H1 (cell line): ENCODE results near the gene PREX1. TPM values are rescaled to one million over a fixed set of nuclear protein-coding genes. Genes with fewer than 3 reads are reported as not detected.

Experiments
- CTCF ChIA-PET: fragments of 300-600 bp; sonication (Branson Sonifier 250); formaldehyde crosslinking; loops from one replicate; lab custom pipeline; 2021; ENCODE audit not compliant: partially characterized antibody; lab: Charles Lee
- POLR2A ChIA-PET: fragments of 300-600 bp; sonication (Branson Sonifier 250); formaldehyde crosslinking; loops from one replicate; lab custom pipeline; 2021; ENCODE audit warnings: inconsistent platforms; ENCODE audit not compliant: partially characterized antibody; lab: Charles Lee
- DNase-seq, 2 experiments: peaks; one replicate each; pipeline versions ENCODE4 v3.0.0 to v3.0.0-alpha.2; 2010 to 2022; ENCODE audit warnings: low spot score in 2 of 2, low read depth in 1 of 2, mixed read lengths in 1 of 2
- FAIRE-seq: peaks from 2 replicates; lab custom pipeline; 2011; peaks lifted over from hg19 to GRCh38; lab: Jason Lieb, UNC
- H2AFZ ChIP-seq: 2 replicates; pipeline ENCODE4 v1.8.1; 2012; ENCODE audit warnings: low read length, inconsistent platforms
- H2AK5ac ChIP-seq: 2 replicates; pipeline ENCODE4 v1.6.1; 2013; ENCODE audit warnings: low read depth, low read length
- H2BK120ac ChIP-seq: replicated peaks from 2 replicates; pipeline ENCODE3; 2013; ENCODE audit warnings: low read depth, low read length, inconsistent platforms
- H2BK12ac ChIP-seq: 2 replicates; pipeline ENCODE4 v1.6.1; 2013; ENCODE audit warnings: low read depth, low read length
- H2BK15ac ChIP-seq: 2 replicates; pipeline ENCODE4 v1.6.1; 2013; ENCODE audit warnings: low read length
- H2BK20ac ChIP-seq: 2 replicates; pipeline ENCODE4 v1.6.1; 2013; ENCODE audit warnings: low read length
- H2BK5ac ChIP-seq: 2 replicates; pipeline ENCODE4 v1.6.1; 2013; ENCODE audit warnings: low read depth, low read length
- H3K14ac ChIP-seq: 2 replicates; pipeline ENCODE4 v1.6.1; 2013; ENCODE audit warnings: inconsistent platforms; ENCODE audit not compliant: insufficient read length
- H3K18ac ChIP-seq: 2 replicates; pipeline ENCODE4 v1.6.1; 2013; ENCODE audit warnings: low read length; ENCODE audit errors: extremely low read depth
- H3K23ac ChIP-seq: 2 replicates; pipeline ENCODE4 v1.6.1; 2013; ENCODE audit warnings: inconsistent platforms; ENCODE audit not compliant: insufficient read length
- H3K23me2 ChIP-seq: 2 replicates; pipeline ENCODE4 v1.6.1; 2013; ENCODE audit warnings: low read depth, low read length
- H3K27ac ChIP-seq: 2 replicates; pipeline ENCODE4 v1.6.1; 2011; ENCODE audit warnings: low read depth, low read length, inconsistent platforms
- H3K27me3 ChIP-seq, 4 experiments: replicated peaks in 1 of 4; 1 replicate in 1 of 4; 2 replicates in 3 of 4; pipeline versions ENCODE4 v1.6.1 to v1.8.1; 2011 to 2013; ENCODE audit warnings: low read length in 3 of 4, mild to moderate bottlenecking in 3 of 4, inconsistent platforms in 2 of 4, mixed read lengths in 2 of 4, moderate library complexity in 1 of 4; ENCODE audit not compliant: control insufficient read depth in 3 of 4, insufficient read depth in 3 of 4; ENCODE audit errors: extremely low read depth in 1 of 4
- H3K36me3 ChIP-seq, 4 experiments: 2 replicates each; pipeline versions ENCODE4 v1.6.1 to v1.8.1; 2011 to 2013; ENCODE audit warnings: mild to moderate bottlenecking in 4 of 4, low read length in 3 of 4, moderate library complexity in 2 of 4, control low read depth in 1 of 4, inconsistent platforms in 1 of 4; ENCODE audit not compliant: insufficient read depth in 4 of 4, control insufficient read depth in 2 of 4
- H3K4ac ChIP-seq: replicated peaks from 2 replicates; pipeline ENCODE3; 2013; ENCODE audit warnings: low read length, low read depth, mixed read lengths, inconsistent platforms; ENCODE audit not compliant: insufficient read length
- H3K4me1 ChIP-seq, 4 experiments: replicated peaks in 1 of 4; 1 replicate in 1 of 4; 2 replicates in 3 of 4; pipeline versions ENCODE4 v1.6.1 to v1.8.1; 2011 to 2013; ENCODE audit warnings: low read length in 3 of 4, inconsistent platforms in 2 of 4, mixed read lengths in 1 of 4; ENCODE audit not compliant: insufficient read depth in 4 of 4, control insufficient read depth in 3 of 4
- H3K4me2 ChIP-seq, 2 experiments: 2 replicates each; pipeline versions ENCODE4 v1.6.1 to v1.8.1; 2011 to 2013; ENCODE audit warnings: low read depth in 2 of 2, low read length in 2 of 2, control low read depth in 1 of 2, inconsistent platforms in 1 of 2, mild to moderate bottlenecking in 1 of 2; ENCODE audit not compliant: insufficient read depth in 1 of 2
- H3K4me3 ChIP-seq, 4 experiments: fragments of 200-600, 300-600 bp in 1 of 4; sonication (generic), shearing (Covaris generic), sonication (Bioruptor Twin) in 1 of 4; 2 replicates each; pipeline versions ENCODE4 v1.5.1 to v1.8.1; 2011 to 2016; ENCODE audit warnings: low read length in 4 of 4, low read depth in 3 of 4, control low read depth in 2 of 4, inconsistent platforms in 2 of 4, mild to moderate bottlenecking in 2 of 4, mixed read lengths in 1 of 4, moderate library complexity in 1 of 4; ENCODE audit not compliant: insufficient read depth in 2 of 4; ENCODE audit errors: extremely low read depth in 1 of 4
- H3K56ac ChIP-seq: replicated peaks from 2 replicates; pipeline ENCODE3; 2013; ENCODE audit warnings: low read depth, mild to moderate bottlenecking, mixed read lengths, low read length, inconsistent platforms; ENCODE audit not compliant: insufficient read length
- H3K79me1 ChIP-seq: 2 replicates; pipeline ENCODE4 v1.6.1; 2013; ENCODE audit warnings: low read depth, low read length, control low read depth
- H3K79me2 ChIP-seq, 2 experiments: 2 replicates each; pipeline versions ENCODE4 v1.6.1 to v1.8.1; 2012 to 2013; ENCODE audit warnings: low read length in 2 of 2, mild to moderate bottlenecking in 2 of 2, inconsistent platforms in 1 of 2; ENCODE audit not compliant: insufficient read depth in 2 of 2, control insufficient read depth in 1 of 2
- H3K9ac ChIP-seq, 4 experiments: replicated peaks in 1 of 4; 1 replicate in 1 of 4; 2 replicates in 3 of 4; pipeline versions ENCODE4 v1.6.1 to v1.8.1; 2011 to 2013; ENCODE audit warnings: low read depth in 3 of 4, low read length in 3 of 4, control low read depth in 2 of 4, mild to moderate bottlenecking in 2 of 4, moderate library complexity in 2 of 4, inconsistent platforms in 1 of 4; ENCODE audit errors: extremely low read depth in 1 of 4
- H3K9me3 ChIP-seq, 2 experiments: 2 replicates each; pipeline versions ENCODE4 v1.6.1 to v1.8.1; 2012 to 2013; ENCODE audit warnings: mild to moderate bottlenecking in 2 of 2, moderate library complexity in 2 of 2, control low read depth in 1 of 2, inconsistent platforms in 1 of 2, low read depth in 1 of 2, low read length in 1 of 2, mixed read lengths in 1 of 2; ENCODE audit not compliant: insufficient read depth in 2 of 2
- H4K20me1 ChIP-seq, 2 experiments: replicated peaks in 1 of 2; 2 replicates each; pipeline versions ENCODE3 to v1.8.1; 2011 to 2013; ENCODE audit warnings: inconsistent platforms in 2 of 2, low read length in 2 of 2, mild to moderate bottlenecking in 1 of 2; ENCODE audit not compliant: insufficient read depth in 2 of 2, control insufficient read depth in 1 of 2
- H4K5ac ChIP-seq: 2 replicates; pipeline ENCODE4 v1.6.1; 2013; ENCODE audit warnings: low read length, low read depth, mixed read lengths, inconsistent platforms; ENCODE audit not compliant: insufficient read length
- H4K8ac ChIP-seq: 2 replicates; pipeline ENCODE4 v1.8.0; 2013; ENCODE audit warnings: mild to moderate bottlenecking, moderate library complexity, low read length, inconsistent platforms; ENCODE audit not compliant: insufficient read depth; ENCODE audit errors: extremely low read depth
- H4K91ac ChIP-seq: replicated peaks from 2 replicates; pipeline ENCODE3; 2013; ENCODE audit warnings: low read length, mixed read lengths, inconsistent platforms; ENCODE audit not compliant: insufficient read length
- ATF2 ChIP-seq: IDR thresholded peaks from 2 replicates; pipeline ENCODE4 v1.6.1; 2012; ENCODE audit warnings: low read length, inconsistent platforms
- BRCA1 ChIP-seq: IDR thresholded peaks from 2 replicates; pipeline ENCODE4 v1.6.1; 2012; ENCODE audit warnings: low read depth, low read length, improper control_type of control experiment
- CBX5 ChIP-seq: fragments of 300-800, 300-1000 bp; sonication (generic); IDR thresholded peaks from 2 replicates; pipeline ENCODE4 v1.7.1; 2016; ENCODE audit warnings: antibody characterized with exemption, low read length, low read depth
- EZH2 ChIP-seq: fragments of 200-600 bp; sonication (generic); IDR thresholded peaks from 2 replicates; pipeline ENCODE4 v1.7.1; 2012; ENCODE audit warnings: low read depth, mild to moderate bottlenecking, moderate library complexity, low read length, inconsistent platforms; ENCODE audit not compliant: severe bottlenecking
- HDAC6 ChIP-seq: IDR thresholded peaks from one replicate; pipeline ENCODE4 v1.7.1; 2012; ENCODE audit warnings: low read depth, mild to moderate bottlenecking, inconsistent platforms, low read length, moderate library complexity
- JUN ChIP-seq: IDR thresholded peaks from 2 replicates; pipeline ENCODE4 v1.6.1; 2011; ENCODE audit warnings: low read depth, mild to moderate bottlenecking, improper control_type of control experiment, low read length
- JUND ChIP-seq: IDR thresholded peaks from 2 replicates; pipeline ENCODE4 v1.6.1; 2011; ENCODE audit warnings: mild to moderate bottlenecking, improper control_type of control experiment, low read length
- MAFK ChIP-seq: IDR thresholded peaks from 2 replicates; pipeline ENCODE4 v1.6.1; 2012; ENCODE audit warnings: low read depth, mild to moderate bottlenecking, improper control_type of control experiment, low read length
- RNF2 ChIP-seq: fragments of 200-900, 300-1000 bp; sonication (generic); IDR thresholded peaks from 2 replicates; pipeline ENCODE4 v1.7.1; 2016; ENCODE audit warnings: borderline replicate concordance, low read depth, mild to moderate bottlenecking, antibody characterized with exemption, low read length; ENCODE audit not compliant: poor library complexity, severe bottlenecking; ENCODE audit errors: missing control alignments
- SAP30 ChIP-seq: fragments of 300-600 bp; sonication (generic); IDR thresholded peaks from 2 replicates; pipeline ENCODE4 v1.7.1; 2012; ENCODE audit warnings: low read length, moderate library complexity, mild to moderate bottlenecking, inconsistent platforms; ENCODE audit not compliant: insufficient read depth, insufficient replicate concordance
- TCF12 ChIP-seq: IDR thresholded peaks from 2 replicates; pipeline ENCODE4 v1.6.1; 2011; ENCODE audit warnings: low read depth, mild to moderate bottlenecking, low read length
- ZNF274 ChIP-seq: IDR thresholded peaks from 2 replicates; pipeline ENCODE4 v1.7.0; 2012; ENCODE audit warnings: low read length, borderline replicate concordance; ENCODE audit errors: extremely low read depth
- WGBS, 2 experiments: shearing (Covaris generic) in 1 of 2; methylation state at CpG; one replicate each; pipeline versions ENCODE4 v1.1.6 to v1.1.7; 2013 to 2015; ENCODE audit warnings: low lambda C conversion rate in 2 of 2, mixed read lengths in 2 of 2, inconsistent platforms in 1 of 2, low coverage in 1 of 2, missing lambda C conversion rate in 1 of 2; ENCODE audit not compliant: insufficient replicate concordance in 2 of 2, insufficient coverage in 1 of 2, insufficient read length in 1 of 2; ENCODE audit errors: extremely low coverage in 1 of 2, missing lambda C conversion rate in 1 of 2; 5-methylcytosine and 5-hydroxymethylcytosine counted together
- polyA plus RNA-seq, 7 experiments: library from polyadenylated mRNA; depleted of rRNA in 3 of 7; stranded (reverse) in 5 of 7; unstranded in 2 of 7; fragments of >200 nt in 5 of 7; fragments of 200-250 nt in 2 of 7; gene quantifications; 1 replicate in 5 of 7; 2 replicates in 1 of 7; 4 replicates in 1 of 7; pipeline versions ENCODE4 v1.2.1 to v1.2.3, GENCODE V29; 2011 to 2013; ENCODE audit warnings: missing spikeins in 2 of 7, mixed read lengths in 2 of 7
- total RNA-seq: library from RNA; stranded (reverse); fragmentation: NEBNext Ultra II Directional; extraction: Animal tissue kit (Norgen Biotek cat#: 25700); gene quantifications from 2 replicates; pipeline ENCODE4 v1.2.1, GENCODE V29; 2021

Gene PREX1
- total and polyA plus RNA-seq, 2 of the 8 experiments (the other 6 are each of a cell fraction or from before 2014, with no cell fraction given): 10.7 to 12.8 TPM

DNA sequence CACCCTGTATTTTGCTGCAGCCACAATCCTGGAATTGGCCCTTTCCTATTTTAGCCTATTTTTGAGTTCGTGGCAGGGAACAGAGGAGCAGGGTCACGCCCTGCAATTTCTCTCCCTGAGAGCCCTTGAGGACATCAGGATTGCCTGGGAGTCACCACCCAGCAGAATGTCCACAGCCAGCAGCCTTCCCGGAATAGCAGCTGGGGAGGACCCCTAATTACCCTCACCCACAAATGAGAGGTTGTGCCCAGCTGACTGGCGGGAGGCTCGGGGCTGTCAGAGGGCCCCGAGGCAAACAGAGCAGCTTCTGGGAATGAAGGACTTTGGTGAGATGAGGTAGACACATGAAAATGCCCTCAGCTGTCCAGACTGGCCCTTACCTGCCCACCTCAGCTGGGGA, 165.1 kb downstream of the PREX1 start:
- H2AFZ ChIP-seq: no peak overlapping the region
- CTCF ChIA-PET: interaction anchor here (1.1 to 10.5 kb wide), 3 partner anchors 39 to 306 kb away, joined by 3 to 186 read pairs (median 3); no protein-coding TSS in a partner anchor
- no peaks in the 10 kb centered on the region for H3K4me1 ChIP-seq
- POLR2A ChIA-PET: no interaction called here
- H4K5ac ChIP-seq: no peak overlapping the region
- H3K4me3 ChIP-seq: no peak overlapping the region
- no peak overlapping the region for H2AK5ac ChIP-seq
- no peak overlapping the region for H3K56ac ChIP-seq
- H3K9ac ChIP-seq: no peak overlapping the region
- H4K91ac ChIP-seq: no peak overlapping the region
- H4K8ac ChIP-seq: no peak overlapping the region
- no peak overlapping the region for H3K18ac ChIP-seq
- no peak overlapping the region for H3K23ac ChIP-seq
- no peak overlapping the region for H2BK15ac ChIP-seq
- H3K79me1 ChIP-seq: no peaks in the 10 kb centered on the region
- H3K27ac ChIP-seq: no peak overlapping the region
- H3K23me2 ChIP-seq: no peaks in the 10 kb centered on the region
- H3K79me2 ChIP-seq: no peaks in the 10 kb centered on the region
- no peak overlapping the region for H2BK5ac ChIP-seq
- H3K14ac ChIP-seq: no peak overlapping the region
- no peaks in the 10 kb centered on the region for H3K27me3 ChIP-seq
- H2BK12ac ChIP-seq: no peak overlapping the region
- H3K4me2 ChIP-seq: no peak overlapping the region
- no peaks in the 10 kb centered on the region for H3K36me3 ChIP-seq
- H2BK20ac ChIP-seq: no peak overlapping the region
- H4K20me1 ChIP-seq: no peaks in the 10 kb centered on the region
- FAIRE-seq: no peak
- no peak overlapping the region for H3K4ac ChIP-seq
- H2BK120ac ChIP-seq: no peak overlapping the region
- no peak for DNase-seq
- WGBS, 2 experiments: 91% methylated on average over 6 of the region's 6 CpGs; no CpG with 5 or more reads in 1 of the 2 experiments
- H3K9me3 ChIP-seq: peaks cover 0 to 3% of the 10 kb centered on the region in 2 experiments; a peak in 1 of 4 replicates
- TF ChIP-seq SAP30 (no peak), BRCA1 (no peak), MAFK (no peak), CBX5 (no peak), JUN (no peak), TCF12 (no peak), EZH2 (no peak), ATF2 (no peak), HDAC6 (no peak), ZNF274 (no peak), RNF2 (no peak), JUND (no peak)
